Measurements from ENCODE around the gene NPC1. TPM values are rescaled to one million over a fixed set of nuclear protein-coding genes. Genes with fewer than 3 reads are reported as not detected.

Gene NPC1
- total RNA-seq, result 10 to 100 TPM in 8 of 10 donors, 1 to 10 TPM in 2; 9.7 to 21.2 (median 13.3) TPM
- polyA plus RNA-seq, result 10 to 100 TPM in 1 of 2 donors, 1 to 10 TPM in 1; 8.9 to 34.4 TPM
- long read RNA-seq, donor 1, full-length matches to known transcripts, result 7 of 19 reads
- long read RNA-seq, donor 1, partial matches to known transcripts, result 7 of 19 reads
- long read RNA-seq, donor 1, other reads (novel, unspliced or antisense), result 5 of 19 reads
- long read RNA-seq, donor 2, full-length matches to known transcripts, result 4 of 11 reads
- long read RNA-seq, donor 2, partial matches to known transcripts, result 5 of 11 reads
- long read RNA-seq, donor 2, other reads (novel, unspliced or antisense), result 2 of 11 reads
- long read RNA-seq, donor 3, full-length matches to known transcripts, result 16 of 69 reads
- long read RNA-seq, donor 3, partial matches to known transcripts, result 34 of 69 reads
- long read RNA-seq, donor 3, other reads (novel, unspliced or antisense), result 19 of 69 reads

- ATAC-seq, result peak; percentile 98 to 99 (median 99)
Measured at GRCh38 chr18:23586249-23587196, at the start of gene NPC1. Gene NPC1 (minus strand): TSS chr18:23586506. CDS start chr18:23586343, 163 bp downstream.

GRCh38 chr18:23636071-23636399, 49.7 kb upstream of the NPC1 start:
- Histone ChIP-seq H3K4me1 (peaks cover 0 to 3% (median 0%) of the 10 kb centered on the region in 9 donors), H3K4me3 (no peak overlapping the region), H3K9me3 (no peaks in the 10 kb centered on the region), H3K36me3 (peaks cover 0 to 16% (median 0%) of the 10 kb centered on the region in 9 donors), H3K27ac (no peak overlapping the region), H3K27me3 (no peaks in the 10 kb centered on the region)
- DNase-seq (no peak), ATAC-seq (no peak)
- TF ChIP-seq CTCF (IDR thresholded peaks at IDR 0.05), result no peak
- WGBS, 2 donors, result 89 to 99% methylated on average over 3 of the region's 3 CpGs
- intact Hi-C loops (cut with DNase I), result no loop called here

More at GRCh38 chr18:23586249-23587196, at the start of gene NPC1:
- peaks cover 0 to 46% (median 24%) of the 10 kb centered on the region in 9 donors for H3K4me1 ChIP-seq
- peak; percentile 92 to 95 for DNase-seq
- intact Hi-C loops (cut with DNase I), result loop anchor here in 9 of 10 donors (1.0 to 5.0 kb wide), 7 partner anchors 69 to 134 kb away; partner anchors contain the start of genes RMC1 (in 3 of the 9) and RIOK3 (in 1 of the 9)
- 0% methylated on average over 91 to 95 of the region's 95 CpGs for WGBS, 2 donors
- peak within 1 kb of the TSS; percentile 77 to 97 (median 91) for H3K4me3 ChIP-seq
- H3K9me3 ChIP-seq, result no peaks in the 10 kb centered on the region
- H3K27me3 ChIP-seq, result peaks cover 0 to 12% (median 0%) of the 10 kb centered on the region in 7 donors
- H3K27ac ChIP-seq, result peak within 1 kb of the TSS; percentile 94 to 100 (median 98)
- peak; percentile 90 to 100 (median 97) for TF ChIP-seq CTCF (IDR thresholded peaks at IDR 0.05)
- H3K36me3 ChIP-seq, result peaks cover 0 to 8% (median 0%) of the 10 kb centered on the region in 9 donors

GRCh38 chr18:23635283-23636070, 49.2 kb upstream of the NPC1 start:
- TF ChIP-seq CTCF (IDR thresholded peaks at IDR 0.05), result no peak
- ATAC-seq (no peak), DNase-seq (no peak)
- Histone ChIP-seq H3K4me1 (peaks cover 0 to 3% (median 0%) of the 10 kb centered on the region in 9 donors), H3K27ac (no peak overlapping the region), H3K9me3 (no peaks in the 10 kb centered on the region), H3K27me3 (no peaks in the 10 kb centered on the region), H3K36me3 (peaks cover 0 to 16% (median 0%) of the 10 kb centered on the region in 9 donors), H3K4me3 (no peak overlapping the region)
- intact Hi-C loops (cut with DNase I), result no loop called here
- WGBS, 2 donors, result 88 to 93% methylated on average over 6 of the region's 6 CpGs
